SJCRH30 (cell line): ENCODE results near the gene NPAS2. TPM values are rescaled to one million over a fixed set of nuclear protein-coding genes. Genes with fewer than 3 reads are reported as not detected.

Source experiments
- DNase-seq, 2 experiments: peaks; one replicate each; pipeline ENCODE4 v3.0.0-alpha.2; 2015 to 2020
- H3K27ac ChIP-seq: fragments of 250-450 bp; sonication (Bioruptor Pico); 2 replicates; pipeline ENCODE4 v1.5.1; 2020; ENCODE audit warnings: mild to moderate bottlenecking, moderate library complexity
- H3K27me3 ChIP-seq: fragments of 250-450 bp; sonication (Bioruptor Pico); 2 replicates; pipeline ENCODE4 v1.5.1; 2020; ENCODE audit warnings: mild to moderate bottlenecking, moderate library complexity
- H3K36me3 ChIP-seq: fragments of 250-450 bp; sonication (Bioruptor Pico); 2 replicates; pipeline ENCODE4 v1.5.1; 2020; ENCODE audit warnings: mild to moderate bottlenecking, moderate library complexity
- H3K4me1 ChIP-seq: fragments of 250-450 bp; sonication (Bioruptor Pico); 2 replicates; pipeline ENCODE4 v1.5.1; 2020; ENCODE audit warnings: mild to moderate bottlenecking, moderate library complexity
- H3K4me3 ChIP-seq: fragments of 250-450 bp; sonication (Bioruptor Pico); 2 replicates; pipeline ENCODE4 v1.5.1; 2020; ENCODE audit warnings: mild to moderate bottlenecking, moderate library complexity
- H3K9me3 ChIP-seq: fragments of 250-450 bp; sonication (Bioruptor Pico); replicated peaks from 2 replicates; pipeline ENCODE4 v1.5.1; 2020; ENCODE audit warnings: mild to moderate bottlenecking, moderate library complexity
- total RNA-seq: library from RNA; depleted of rRNA; stranded (reverse); fragments of >200 nt; shearing (Covaris generic); gene quantifications from 2 replicates; pipeline ENCODE4 v1.2.3, GENCODE V29; 2014

The NPAS2 gene
- total RNA-seq, 1 experiment from 2014 or later: 0.02 TPM

DNA sequence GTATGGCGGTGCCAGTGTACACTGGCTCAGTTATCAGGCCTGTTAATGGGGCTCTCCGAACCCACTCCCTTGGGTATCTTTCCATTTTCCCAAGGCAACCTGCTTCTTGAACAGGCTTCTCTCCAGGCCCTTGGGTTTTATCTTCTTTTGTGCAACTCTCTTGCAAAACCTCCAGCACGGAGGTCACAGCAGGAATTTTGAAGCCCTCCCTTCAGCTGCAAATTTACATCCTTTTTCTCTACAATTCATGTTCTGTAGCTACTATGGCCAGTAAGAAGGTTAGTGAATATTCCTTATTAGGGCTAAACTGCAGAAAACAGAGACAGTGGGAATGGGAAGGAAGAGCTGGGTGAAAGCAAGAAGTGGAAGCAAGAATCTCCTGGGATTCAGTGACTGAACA, 10.4 kb upstream of the NPAS2 start:
- Histone ChIP-seq H3K9me3 (no peaks in the 10 kb centered on the region), H3K27ac (no peak overlapping the region), H3K27me3 (no peaks in the 10 kb centered on the region), H3K4me3 (no peak overlapping the region), H3K36me3 (no peaks in the 10 kb centered on the region), H3K4me1 (no peaks in the 10 kb centered on the region)
- no peak for DNase-seq

DNA sequence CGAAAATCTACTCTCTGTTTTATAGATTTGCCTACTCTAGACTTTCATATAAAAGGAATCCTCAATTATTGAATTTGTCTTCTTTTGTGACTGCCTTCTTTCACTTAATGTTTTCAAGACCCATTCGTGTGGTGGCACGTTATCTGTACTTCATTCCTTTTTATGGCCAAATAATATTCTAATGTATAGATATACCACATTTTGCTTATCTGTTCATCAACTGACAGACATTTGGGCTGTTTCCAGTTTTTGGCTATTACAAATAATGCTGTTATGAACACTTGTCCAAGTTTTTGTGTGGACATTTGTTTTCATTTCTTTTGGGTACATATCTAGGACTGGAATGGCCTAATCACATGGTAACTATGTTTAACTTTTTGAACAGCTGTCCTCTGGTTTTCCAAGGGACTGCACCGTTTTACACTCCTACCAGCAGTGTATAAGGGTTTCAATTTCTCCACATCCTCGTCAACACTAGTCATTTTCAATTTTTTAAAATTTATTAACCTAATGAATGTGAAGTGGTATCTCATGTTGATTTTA, 9.3 kb upstream of the NPAS2 start:
- Histone ChIP-seq H3K4me1 (no peaks in the 10 kb centered on the region), H3K36me3 (no peaks in the 10 kb centered on the region), H3K27ac (no peak overlapping the region), H3K27me3 (no peaks in the 10 kb centered on the region), H3K4me3 (no peak overlapping the region), H3K9me3 (no peaks in the 10 kb centered on the region)
- DNase-seq: no peak

DNA sequence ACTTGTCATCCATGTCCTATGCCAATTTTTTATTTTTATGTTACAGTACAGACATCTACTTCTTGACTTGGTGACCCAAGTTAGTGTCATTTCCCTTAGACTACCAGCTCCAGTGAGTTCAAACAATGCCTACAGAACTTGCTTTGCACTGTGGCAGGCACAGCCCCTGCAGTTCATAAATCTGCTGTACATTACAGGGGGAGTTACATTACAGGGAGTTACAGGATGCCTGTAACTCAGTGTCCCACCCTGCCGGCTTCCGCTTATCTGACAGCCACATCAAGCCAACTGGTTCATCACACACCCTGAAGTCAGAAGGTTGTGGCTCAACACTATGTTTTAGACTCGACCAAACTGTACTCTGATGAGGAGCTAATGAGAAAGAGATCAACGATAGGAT, 7.8 kb upstream of the NPAS2 start:
- DNase-seq: no peak
- H3K9me3 ChIP-seq: no peaks in the 10 kb centered on the region
- H3K27me3 ChIP-seq: no peaks in the 10 kb centered on the region
- H3K36me3 ChIP-seq: no peaks in the 10 kb centered on the region
- no peak overlapping the region for H3K27ac ChIP-seq
- H3K4me1 ChIP-seq: no peaks in the 10 kb centered on the region
- H3K4me3 ChIP-seq: no peak overlapping the region

DNA sequence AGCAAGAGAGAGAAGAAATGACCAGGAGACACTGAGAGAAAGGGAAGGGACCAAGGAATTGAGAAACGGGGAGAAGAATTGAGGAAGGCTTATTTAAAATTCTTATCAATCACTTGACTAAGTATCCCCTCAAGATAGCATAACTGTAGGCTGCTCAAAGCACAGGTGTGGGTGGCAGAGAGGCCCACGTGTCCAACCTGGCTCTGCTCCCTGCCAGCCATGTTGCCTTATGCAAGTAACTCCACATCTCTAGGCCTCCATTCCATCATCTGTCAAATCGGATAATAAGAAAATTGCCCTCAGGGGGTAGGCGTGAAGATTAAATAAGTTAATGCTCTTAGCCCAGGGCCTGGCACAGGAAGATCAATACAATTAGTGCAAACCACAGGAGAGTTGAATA, 7.4 kb upstream of the NPAS2 start:
- Histone ChIP-seq H3K36me3 (no peaks in the 10 kb centered on the region), H3K4me3 (no peak overlapping the region), H3K4me1 (no peaks in the 10 kb centered on the region), H3K9me3 (no peaks in the 10 kb centered on the region), H3K27ac (no peak overlapping the region), H3K27me3 (no peaks in the 10 kb centered on the region)
- DNase-seq: no peak

DNA sequence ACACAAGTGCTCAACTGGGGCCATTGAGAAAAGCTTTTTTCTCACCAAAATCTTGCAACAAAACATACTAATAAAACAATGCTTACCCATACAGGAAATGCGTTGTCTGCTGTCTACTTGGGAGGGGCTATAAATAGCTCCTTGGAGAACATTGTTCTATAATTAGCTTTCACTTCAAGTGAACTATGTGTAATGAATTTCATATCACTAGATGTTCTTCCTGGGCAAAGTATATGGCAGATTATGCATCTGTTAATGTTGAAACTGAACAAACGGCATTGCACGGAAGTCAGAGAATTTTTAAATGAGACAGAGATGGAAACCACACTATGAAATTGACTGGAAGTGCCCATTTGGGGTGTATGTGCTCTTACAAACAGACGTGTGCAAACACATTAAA, 6.4 kb upstream of the NPAS2 start:
- H3K27me3 ChIP-seq: 0 out of 2 replicates have a peak, but pooled peaks cover 3% of the 10 kb centered on the region
- H3K9me3 ChIP-seq: no peaks in the 10 kb centered on the region
- no peak overlapping the region for H3K27ac ChIP-seq
- no peak for DNase-seq
- no peaks in the 10 kb centered on the region for H3K4me1 ChIP-seq
- no peaks in the 10 kb centered on the region for H3K36me3 ChIP-seq
- no peak overlapping the region for H3K4me3 ChIP-seq

DNA sequence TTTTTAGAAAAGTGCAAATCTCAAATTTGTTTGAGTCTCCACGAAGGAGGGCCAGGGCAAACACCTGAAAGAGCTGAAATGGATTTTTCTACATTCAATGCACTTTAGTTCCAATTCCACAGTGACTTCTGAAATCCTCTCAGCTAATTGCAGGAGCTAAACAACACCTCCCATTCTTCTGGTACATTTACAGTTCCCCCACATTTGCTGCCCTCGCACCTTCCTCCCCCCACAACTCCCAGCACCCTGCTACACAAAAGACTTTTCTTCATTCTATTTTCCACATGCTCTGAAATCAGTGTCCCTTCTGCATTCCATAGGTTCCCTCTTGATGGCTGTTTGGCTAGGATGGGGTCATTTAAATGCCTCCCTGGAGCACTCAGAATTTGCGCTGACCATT, 5.9 kb upstream of the NPAS2 start:
- Histone ChIP-seq H3K9me3 (no peaks in the 10 kb centered on the region), H3K27me3 (0 out of 2 replicates have a peak, but pooled peaks cover 3% of the 10 kb centered on the region), H3K27ac (no peak overlapping the region), H3K4me1 (no peaks in the 10 kb centered on the region), H3K36me3 (no peaks in the 10 kb centered on the region), H3K4me3 (no peak overlapping the region)
- no peak for DNase-seq

DNA sequence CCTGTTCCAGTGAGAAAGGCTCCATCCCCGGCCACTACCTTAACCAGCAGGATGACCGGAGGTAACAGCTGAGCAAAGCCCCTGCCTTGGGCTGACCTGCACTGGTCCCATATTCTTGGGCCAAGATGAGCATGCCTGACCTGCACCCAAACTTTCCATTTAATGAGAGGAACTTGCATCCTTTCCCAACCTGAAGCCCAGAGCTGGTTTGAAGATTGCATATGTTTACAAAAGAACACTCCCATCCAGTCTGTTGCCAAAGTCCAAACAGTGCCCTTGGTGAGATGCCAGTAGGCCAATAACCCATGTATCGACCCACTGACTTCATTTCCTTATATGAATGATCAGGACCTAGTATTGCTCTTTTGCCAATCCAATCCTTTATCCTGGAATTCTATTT, 5.5 kb upstream of the NPAS2 start:
- H3K36me3 ChIP-seq: no peaks in the 10 kb centered on the region
- no peaks in the 10 kb centered on the region for H3K4me1 ChIP-seq
- H3K9me3 ChIP-seq: no peaks in the 10 kb centered on the region
- H3K4me3 ChIP-seq: no peak overlapping the region
- H3K27ac ChIP-seq: no peak overlapping the region
- no peak for DNase-seq
- H3K27me3 ChIP-seq: 0 out of 2 replicates have a peak, but pooled peaks cover 3% of the 10 kb centered on the region

DNA sequence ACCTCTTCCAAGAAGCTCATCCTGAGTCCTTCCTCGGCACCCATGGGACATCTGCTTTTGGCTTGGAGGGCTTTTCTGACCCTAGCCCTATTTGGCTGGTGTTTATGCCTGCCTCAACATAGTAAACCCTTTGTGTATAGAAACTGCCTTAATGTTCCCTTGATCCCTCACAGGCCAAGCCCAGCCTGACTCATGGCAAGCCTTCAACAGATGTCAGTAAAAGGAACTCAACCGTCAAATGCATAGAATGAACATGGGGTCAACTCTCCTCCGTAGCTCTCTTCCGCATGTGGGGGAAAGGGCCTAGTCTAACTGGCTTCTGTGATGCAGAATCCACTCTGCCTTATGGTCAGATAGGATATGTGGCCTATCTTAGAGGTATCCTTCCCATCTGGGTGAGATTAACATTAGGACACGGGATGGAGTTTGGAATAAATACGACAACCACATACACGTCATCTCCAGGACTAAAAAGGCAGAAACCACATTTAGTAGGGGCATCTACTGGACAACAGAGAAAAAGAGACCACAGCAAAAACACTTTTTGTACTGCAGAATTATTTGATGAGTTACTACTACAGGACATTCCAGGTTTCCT, 2.5 kb upstream of the NPAS2 start:
- H3K4me1 ChIP-seq: no peaks in the 10 kb centered on the region
- no peaks in the 10 kb centered on the region for H3K9me3 ChIP-seq
- DNase-seq: no peak
- no peaks in the 10 kb centered on the region for H3K36me3 ChIP-seq
- H3K27me3 ChIP-seq: peaks cover 3% of the 10 kb centered on the region
- no peak overlapping the region for H3K4me3 ChIP-seq
- H3K27ac ChIP-seq: no peak overlapping the region

DNA sequence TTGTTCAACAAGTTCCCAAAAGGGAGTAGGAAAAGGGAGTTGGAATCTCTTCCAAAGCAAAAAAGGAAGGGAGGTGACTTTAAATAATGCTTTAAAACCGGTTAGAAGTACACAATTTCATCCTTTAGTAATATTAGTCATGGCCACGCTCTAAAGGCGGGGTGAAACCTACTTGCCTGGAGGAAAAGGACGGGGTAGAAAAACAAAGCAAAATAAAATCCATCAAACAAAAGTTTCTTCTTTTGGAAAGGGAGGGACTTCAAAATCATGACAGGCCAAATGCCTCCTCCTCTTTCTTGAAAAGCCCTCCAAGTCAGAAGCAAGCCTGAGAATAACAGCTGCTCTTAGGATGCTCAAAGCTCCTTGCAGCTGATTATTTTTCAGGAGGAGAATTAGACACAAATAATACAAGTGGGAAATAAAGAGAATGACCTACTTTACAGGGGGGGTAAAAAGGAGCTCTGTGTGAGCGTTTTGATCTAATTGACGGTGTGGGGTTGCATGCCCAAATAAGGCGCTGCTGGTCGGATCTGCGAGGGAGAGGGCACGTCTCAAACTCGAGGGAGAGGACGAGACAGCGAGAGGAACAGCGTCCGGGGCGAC, 1.8 kb upstream of the NPAS2 start:
- Histone ChIP-seq H3K27ac (no peak overlapping the region), H3K27me3 (peaks cover 3% of the 10 kb centered on the region), H3K9me3 (no peaks in the 10 kb centered on the region), H3K4me3 (no peak overlapping the region), H3K36me3 (no peaks in the 10 kb centered on the region), H3K4me1 (no peaks in the 10 kb centered on the region)
- DNase-seq: no peak

DNA sequence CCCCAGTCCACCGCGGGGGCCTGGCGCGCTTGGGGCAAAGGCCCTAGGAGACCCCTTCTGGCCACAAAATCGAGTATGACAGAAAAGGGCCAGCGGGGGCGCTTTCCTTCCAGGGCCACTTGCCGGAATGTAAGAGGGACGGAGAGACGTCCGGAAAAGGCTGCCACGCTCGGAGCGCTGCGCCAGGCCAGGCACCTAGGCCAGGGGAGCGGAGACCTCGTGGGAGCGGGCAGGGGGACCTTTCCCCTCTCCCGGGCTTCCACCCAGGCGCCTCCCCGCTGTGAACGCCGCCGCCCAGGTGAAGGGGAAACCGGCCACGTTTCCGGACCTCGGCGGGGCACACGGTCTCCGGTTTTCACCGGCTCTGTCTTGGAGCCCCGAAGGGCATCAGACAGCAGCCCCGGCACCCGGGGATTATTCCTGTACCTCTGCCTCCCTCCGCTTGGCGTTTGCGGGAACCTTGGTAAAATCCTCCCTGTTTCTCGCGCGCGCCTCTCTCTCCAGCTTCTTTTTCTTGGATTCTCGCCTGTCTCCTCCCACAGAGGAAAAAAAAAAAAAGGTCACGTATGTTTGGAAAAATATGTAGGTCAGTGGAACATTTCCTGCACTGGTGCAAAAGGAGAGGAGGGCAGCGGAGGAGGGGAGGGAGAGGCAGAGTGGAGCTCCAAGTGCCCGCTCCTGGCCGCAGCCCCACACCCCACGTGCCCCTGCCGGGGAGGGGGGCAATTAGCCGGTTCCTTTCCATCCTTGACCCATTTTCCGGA, 1.2 kb upstream of the NPAS2 start:
- Histone ChIP-seq H3K27me3 (peaks cover 3% of the 10 kb centered on the region), H3K36me3 (no peaks in the 10 kb centered on the region), H3K9me3 (no peaks in the 10 kb centered on the region), H3K4me3 (no peak overlapping the region), H3K4me1 (no peaks in the 10 kb centered on the region), H3K27ac (no peak overlapping the region)
- no peak for DNase-seq

DNA sequence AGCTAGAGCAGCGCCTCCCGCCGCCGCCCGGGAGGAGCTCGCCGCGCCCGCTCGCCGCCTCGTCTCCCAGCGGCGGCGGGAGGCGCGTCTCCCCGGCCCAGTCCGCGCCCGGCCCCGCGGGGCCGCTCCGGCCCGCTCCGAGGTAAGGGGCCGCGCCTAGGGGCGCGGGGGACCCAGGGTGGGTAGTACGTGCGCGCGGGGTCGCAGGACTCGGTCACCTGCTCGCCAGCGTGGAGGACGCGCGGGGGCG, 259 bp downstream of the NPAS2 start:
- Histone ChIP-seq H3K4me3 (no peak overlapping the region), H3K36me3 (no peaks in the 10 kb centered on the region), H3K27me3 (peaks cover 6% of the 10 kb centered on the region), H3K9me3 (no peaks in the 10 kb centered on the region), H3K4me1 (no peaks in the 10 kb centered on the region), H3K27ac (no peak overlapping the region)
- DNase-seq: no peak

DNA sequence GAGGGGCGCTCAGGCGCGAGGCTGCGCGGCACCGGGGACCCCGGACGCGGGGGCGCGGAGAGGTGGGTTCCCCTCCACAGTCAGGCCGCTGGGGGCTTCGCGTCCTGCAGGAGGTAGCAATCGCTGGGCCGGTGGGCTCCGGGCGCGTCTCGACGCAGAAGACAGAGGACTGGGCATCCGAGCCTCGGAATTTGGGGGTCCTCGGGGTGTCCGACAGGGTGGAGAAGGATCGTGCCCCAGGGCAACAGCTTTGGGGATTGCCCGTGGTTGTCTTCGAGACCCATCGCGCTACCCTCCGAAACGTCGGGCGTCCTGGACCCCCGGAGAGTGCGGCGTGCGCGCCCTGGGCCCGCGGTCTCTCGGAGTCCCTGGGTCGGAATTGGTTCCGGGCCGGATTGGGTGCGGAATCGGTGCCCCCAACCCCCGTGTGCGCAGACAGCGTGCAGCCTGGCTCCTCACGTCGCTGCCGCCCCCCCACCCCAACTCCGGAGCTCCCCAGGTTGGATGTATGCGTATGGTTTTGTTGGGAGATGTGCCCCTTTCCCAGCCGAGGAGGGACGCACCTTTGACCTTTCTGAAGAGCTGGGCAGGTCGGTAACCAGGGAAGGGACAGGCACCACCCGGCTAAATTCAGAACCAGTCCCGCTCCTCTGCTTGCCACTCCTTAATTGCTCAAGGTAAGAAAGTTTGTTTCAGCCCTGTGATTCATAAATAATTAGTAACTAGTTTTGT, 750 bp downstream of the NPAS2 start:
- H3K27me3 ChIP-seq: peaks cover 6% of the 10 kb centered on the region
- no peaks in the 10 kb centered on the region for H3K36me3 ChIP-seq
- H3K27ac ChIP-seq: no peak overlapping the region
- no peak overlapping the region for H3K4me3 ChIP-seq
- no peaks in the 10 kb centered on the region for H3K4me1 ChIP-seq
- H3K9me3 ChIP-seq: no peaks in the 10 kb centered on the region
- DNase-seq: no peak

DNA sequence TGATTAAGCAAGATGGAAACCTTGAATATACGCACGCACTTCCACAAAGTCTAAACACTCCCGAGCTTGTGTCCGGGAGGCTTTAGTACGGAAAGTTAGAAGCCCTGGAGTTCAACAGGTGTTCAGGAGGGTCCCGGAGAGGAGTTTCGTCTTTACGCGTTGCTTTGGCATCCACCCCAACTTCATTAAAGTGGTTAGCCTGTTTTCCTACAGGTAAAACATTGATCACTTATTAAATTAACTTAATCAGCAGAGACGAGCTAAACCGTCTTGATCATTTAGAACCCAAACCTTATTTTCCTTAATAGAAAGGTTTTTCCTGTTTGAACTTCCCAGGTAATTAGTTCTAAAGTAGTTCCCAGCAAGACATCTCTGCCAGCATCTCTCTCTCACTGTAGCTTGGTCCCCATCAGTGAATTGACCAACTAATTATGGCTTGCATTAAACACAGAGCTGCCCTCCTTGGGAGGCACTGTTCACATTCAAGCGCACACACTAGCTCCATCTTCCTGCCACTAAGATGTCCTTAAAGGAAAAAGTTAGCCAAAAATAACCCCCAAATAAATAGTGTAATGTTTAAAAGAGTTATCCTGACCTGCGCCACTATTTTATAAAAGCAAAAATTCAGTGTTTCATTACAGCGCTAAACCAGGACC, 1.4 kb downstream of the NPAS2 start:
- H3K27me3 ChIP-seq: peaks cover 6% of the 10 kb centered on the region
- H3K4me3 ChIP-seq: no peak overlapping the region
- DNase-seq: no peak
- H3K36me3 ChIP-seq: no peaks in the 10 kb centered on the region
- H3K9me3 ChIP-seq: no peaks in the 10 kb centered on the region
- H3K27ac ChIP-seq: no peak overlapping the region
- H3K4me1 ChIP-seq: no peaks in the 10 kb centered on the region

DNA sequence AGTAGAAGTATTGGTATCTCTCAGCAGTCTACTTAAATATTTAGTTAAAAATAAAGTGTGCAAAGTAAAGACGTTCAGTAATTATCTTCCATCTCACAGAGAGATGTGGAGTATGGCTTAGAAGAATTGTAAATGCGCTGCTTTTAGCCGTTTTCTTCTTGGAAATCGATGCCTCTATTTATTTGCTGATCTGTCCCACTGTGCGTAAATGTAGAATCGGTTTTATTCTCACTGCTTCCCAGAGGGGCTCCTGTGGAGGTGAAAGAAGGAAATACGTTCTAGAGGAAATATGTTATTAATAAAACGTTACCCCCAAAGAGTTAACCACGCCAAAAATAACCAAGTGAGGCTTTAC, 1.9 kb downstream of the NPAS2 start:
- H3K27me3 ChIP-seq: peaks cover 6% of the 10 kb centered on the region
- H3K27ac ChIP-seq: no peak overlapping the region
- DNase-seq: no peak
- no peak overlapping the region for H3K4me3 ChIP-seq
- H3K36me3 ChIP-seq: no peaks in the 10 kb centered on the region
- no peaks in the 10 kb centered on the region for H3K9me3 ChIP-seq
- no peaks in the 10 kb centered on the region for H3K4me1 ChIP-seq
